ENCODE measurements around the gene PRKAR2A.
"Not testable (repeated sequence)": the region's sequence is repeated elsewhere in the genome, so short reads cannot be mapped to it uniquely, and the experiment has no call there.

PRKAR2A gene

GRCh38 chr3:48727511-48727910 is 120.2 kb downstream of the PRKAR2A start:
- TF ChIP-seq EZH2phosphoT487 (IDR thresholded peaks at IDR 0.05; ENCODE audit: borderline replicate concordance) (no peak), CTCF (conservative IDR thresholded peaks at IDR 0.05; ENCODE audit: low read length) (no peak)
- Histone ChIP-seq H3K27me3 (ENCODE audit: insufficient read depth, low read length, poor library complexity, severe bottlenecking) (no peaks in the 10 kb centered on the region), H3K4me3 (ENCODE audit: low read length, poor library complexity, severe bottlenecking) (no peak overlapping the region)

GRCh38 chr3:48725185-48725855 is 122.4 kb downstream of the PRKAR2A start:
- not testable (repeated sequence) for H3K9me3 ChIP-seq (ENCODE audit: insufficient read depth, low read depth, low read length); H3F3A ChIP-seq (ENCODE audit: low read depth); H3K27me3 ChIP-seq (ENCODE audit: insufficient read depth, low read length, poor library complexity, severe bottlenecking); H3K4me1 ChIP-seq (ENCODE audit: insufficient read depth, low read length, poor library complexity, severe bottlenecking); H3K4me2 ChIP-seq (ENCODE audit: low read depth, low read length, poor library complexity, severe bottlenecking); H4K20me1 ChIP-seq (ENCODE audit: insufficient read depth, low read length, poor library complexity, severe bottlenecking); H3K36me3 ChIP-seq (ENCODE audit: insufficient read depth, low read length); H3K9ac ChIP-seq (ENCODE audit: low read depth, low read length, poor library complexity, severe bottlenecking); H3K9me2 ChIP-seq (replicated peaks; ENCODE audit: low read depth, low read length); H3K4me3 ChIP-seq (ENCODE audit: low read length, poor library complexity, severe bottlenecking); H3K79me2 ChIP-seq (ENCODE audit: insufficient read depth, low read length); H2AFZ ChIP-seq (ENCODE audit: low read length)

More at GRCh38 chr3:48727511-48727910, 120.2 kb downstream of the PRKAR2A start:
- Histone ChIP-seq H3K36me3 (ENCODE audit: insufficient read depth, low read length) (no peaks in the 10 kb centered on the region), H2AFZ (ENCODE audit: low read length) (no peak overlapping the region), H3K4me2 (ENCODE audit: low read depth, low read length, poor library complexity, severe bottlenecking) (no peak overlapping the region), H4K20me1 (ENCODE audit: insufficient read depth, low read length, poor library complexity, severe bottlenecking) (no peaks in the 10 kb centered on the region), H3K79me2 (ENCODE audit: insufficient read depth, low read length) (no peaks in the 10 kb centered on the region), H3K9me3 (ENCODE audit: insufficient read depth, low read depth, low read length) (no peaks in the 10 kb centered on the region), H3K9me2 (replicated peaks; ENCODE audit: low read depth, low read length) (no peaks in the 10 kb centered on the region), H3F3A (ENCODE audit: low read depth) (no peaks in the 10 kb centered on the region), H3K9ac (ENCODE audit: low read depth, low read length, poor library complexity, severe bottlenecking) (no peak overlapping the region), H3K4me1 (ENCODE audit: insufficient read depth, low read length, poor library complexity, severe bottlenecking) (no peaks in the 10 kb centered on the region)

GRCh38 chr3:48723725-48724124 is 123.9 kb downstream of the PRKAR2A start:
- Histone ChIP-seq H3F3A (ENCODE audit: low read depth) (no peaks in the 10 kb centered on the region), H3K9me2 (replicated peaks; ENCODE audit: low read depth, low read length) (no peaks in the 10 kb centered on the region), H3K79me2 (ENCODE audit: insufficient read depth, low read length) (no peaks in the 10 kb centered on the region), H2AFZ (ENCODE audit: low read length) (no peak overlapping the region), H3K36me3 (ENCODE audit: insufficient read depth, low read length) (no peaks in the 10 kb centered on the region), H3K9me3 (ENCODE audit: insufficient read depth, low read depth, low read length) (no peaks in the 10 kb centered on the region), H4K20me1 (ENCODE audit: insufficient read depth, low read length, poor library complexity, severe bottlenecking) (no peaks in the 10 kb centered on the region), H3K4me1 (ENCODE audit: insufficient read depth, low read length, poor library complexity, severe bottlenecking) (no peaks in the 10 kb centered on the region), H3K27me3 (ENCODE audit: insufficient read depth, low read length, poor library complexity, severe bottlenecking) (no peaks in the 10 kb centered on the region), H3K4me3 (ENCODE audit: low read length, poor library complexity, severe bottlenecking) (no peak overlapping the region), H3K9ac (ENCODE audit: low read depth, low read length, poor library complexity, severe bottlenecking) (no peak overlapping the region), H3K4me2 (ENCODE audit: low read depth, low read length, poor library complexity, severe bottlenecking) (no peak overlapping the region)
- TF ChIP-seq EZH2phosphoT487 (IDR thresholded peaks at IDR 0.05; ENCODE audit: borderline replicate concordance) (no peak), CTCF (conservative IDR thresholded peaks at IDR 0.05; ENCODE audit: low read length) (no peak)

- H3K9ac ChIP-seq (ENCODE audit: low read depth, low read length, poor library complexity, severe bottlenecking); H3K4me1 ChIP-seq (ENCODE audit: insufficient read depth, low read length, poor library complexity, severe bottlenecking); H3F3A ChIP-seq (ENCODE audit: low read depth); H3K27me3 ChIP-seq (ENCODE audit: insufficient read depth, low read length, poor library complexity, severe bottlenecking); H3K36me3 ChIP-seq (ENCODE audit: insufficient read depth, low read length); H3K4me3 ChIP-seq (ENCODE audit: low read length, poor library complexity, severe bottlenecking); H3K9me3 ChIP-seq (ENCODE audit: insufficient read depth, low read depth, low read length); H3K79me2 ChIP-seq (ENCODE audit: insufficient read depth, low read length); H3K4me2 ChIP-seq (ENCODE audit: low read depth, low read length, poor library complexity, severe bottlenecking); H4K20me1 ChIP-seq (ENCODE audit: insufficient read depth, low read length, poor library complexity, severe bottlenecking); H3K9me2 ChIP-seq (replicated peaks; ENCODE audit: low read depth, low read length); H2AFZ ChIP-seq (ENCODE audit: low read length): not testable (repeated sequence)
Observed at GRCh38 chr3:48723293-48723692, 124.4 kb downstream of the PRKAR2A start.
